UCSD-AML1 (cell line): Measurements from ENCODE around the gene USP15.
"Not testable (repeated sequence)": the region's sequence is repeated elsewhere in the genome, so short reads cannot be mapped to it uniquely, and the experiment has no call there.

Source experiments
- DNase-seq: peaks from one replicate; lab custom pipeline; 2025; ENCODE audit not compliant: unreplicated experiment; lab: John Stamatoyannopoulos, UW

The USP15 gene

DNA sequence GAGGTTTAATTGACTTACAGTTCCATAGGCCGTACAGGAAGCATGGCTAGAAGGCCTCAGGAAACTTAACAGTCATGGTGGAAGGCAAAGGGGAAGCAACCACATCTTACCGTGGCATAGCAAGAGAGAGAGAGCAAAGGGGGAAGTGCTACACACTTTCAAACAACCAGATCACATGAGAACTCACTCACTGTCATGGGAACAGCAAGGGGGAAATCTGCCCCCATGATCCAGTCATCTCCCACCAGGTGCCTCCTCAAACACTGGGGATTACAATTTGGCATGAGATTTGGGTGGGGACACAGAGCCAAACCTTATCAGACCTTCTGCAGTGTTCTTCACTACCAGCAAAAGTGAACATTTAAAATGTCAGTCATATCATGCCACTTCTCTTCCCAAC is 58.9 kb downstream of the USP15 start:
- peak; percentile 8 for DNase-seq

DNA sequence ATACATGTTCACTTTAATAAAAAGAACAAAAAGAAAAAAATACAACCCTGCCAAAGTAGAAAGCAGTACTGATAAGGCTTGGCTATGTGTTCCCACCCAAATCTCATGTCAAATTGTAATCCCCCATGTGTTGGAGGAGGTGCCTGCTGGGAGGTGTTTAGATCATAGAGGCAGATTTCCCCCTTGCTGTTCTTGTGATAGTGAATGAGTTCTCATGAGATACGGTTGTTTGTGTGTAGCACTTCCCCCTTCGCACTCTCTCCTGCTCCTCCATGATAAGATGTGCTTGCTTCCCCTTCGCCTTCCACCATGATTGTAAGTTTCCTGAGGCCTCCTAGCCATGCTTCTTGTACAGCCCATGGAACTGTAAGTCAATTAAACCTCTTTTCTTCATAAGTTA is 59.9 kb downstream of the USP15 start:
- no peak for DNase-seq

DNA sequence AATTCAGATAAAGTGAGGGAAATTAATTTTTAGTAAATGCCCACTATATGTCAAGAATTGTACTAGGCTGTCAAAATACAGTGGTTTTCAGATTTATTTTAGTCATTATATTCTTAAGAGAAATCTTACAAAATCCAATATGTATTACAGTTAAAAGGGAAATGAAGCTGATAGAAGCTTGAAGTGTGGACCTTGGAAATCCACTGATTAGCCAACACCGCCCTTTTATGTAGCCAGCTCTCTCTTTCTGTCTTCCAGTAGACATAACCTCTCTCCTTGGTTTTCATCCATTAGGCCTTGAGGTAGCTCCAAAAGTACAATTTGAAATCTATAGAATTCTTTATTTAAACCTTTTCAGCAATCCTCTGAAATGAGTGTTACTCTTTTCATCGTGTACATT is 63.2 kb downstream of the USP15 start:
- no peak for DNase-seq

DNA sequence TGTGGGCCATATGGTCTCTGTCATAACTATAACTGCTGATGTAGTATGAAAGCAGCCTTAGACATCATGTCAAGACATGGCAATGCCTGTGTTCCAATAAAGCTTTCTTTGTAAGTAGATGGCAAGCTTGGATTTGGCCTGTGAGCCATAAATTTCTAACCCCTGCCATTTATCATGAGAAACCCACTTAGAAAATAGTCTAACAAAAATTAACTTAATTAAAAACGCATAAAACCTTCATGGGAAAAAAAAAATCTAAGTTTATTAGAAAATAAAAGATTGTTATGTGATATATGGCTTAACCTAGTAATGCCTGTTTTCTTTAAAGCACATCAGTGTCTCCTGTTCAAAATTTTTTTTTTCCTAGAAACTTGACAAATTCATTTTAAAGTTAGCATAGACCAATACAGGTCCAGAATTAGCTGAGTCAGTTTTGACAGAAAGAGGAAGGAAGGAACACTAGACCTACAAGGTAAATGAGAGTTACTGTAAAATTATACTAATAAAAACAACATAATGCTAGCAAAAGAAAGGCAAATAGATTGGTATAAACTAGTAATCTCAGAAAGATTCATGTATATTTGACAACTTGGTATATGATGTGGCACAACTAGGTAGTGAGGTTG is 68.2 kb downstream of the USP15 start:
- no peak for DNase-seq

DNA sequence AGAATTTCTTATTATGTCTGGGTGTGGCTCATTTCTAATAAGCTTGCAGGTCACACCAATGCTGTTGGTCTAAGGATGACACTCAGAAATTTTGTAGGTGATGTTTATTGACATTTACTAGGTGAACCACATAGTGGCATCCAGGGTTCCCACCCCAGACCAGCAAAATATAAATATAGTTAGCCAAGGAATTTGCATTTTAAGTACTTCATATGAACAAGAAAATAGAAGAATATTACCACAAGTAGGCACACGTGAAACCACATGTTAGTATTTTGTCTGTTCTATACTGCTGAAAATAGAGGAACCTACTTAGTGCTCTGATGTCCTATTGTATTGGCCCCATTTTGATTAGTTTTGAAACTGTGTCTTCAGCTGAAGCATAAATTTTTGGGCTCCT is 71.1 kb downstream of the USP15 start:
- DNase-seq: no peak

DNA sequence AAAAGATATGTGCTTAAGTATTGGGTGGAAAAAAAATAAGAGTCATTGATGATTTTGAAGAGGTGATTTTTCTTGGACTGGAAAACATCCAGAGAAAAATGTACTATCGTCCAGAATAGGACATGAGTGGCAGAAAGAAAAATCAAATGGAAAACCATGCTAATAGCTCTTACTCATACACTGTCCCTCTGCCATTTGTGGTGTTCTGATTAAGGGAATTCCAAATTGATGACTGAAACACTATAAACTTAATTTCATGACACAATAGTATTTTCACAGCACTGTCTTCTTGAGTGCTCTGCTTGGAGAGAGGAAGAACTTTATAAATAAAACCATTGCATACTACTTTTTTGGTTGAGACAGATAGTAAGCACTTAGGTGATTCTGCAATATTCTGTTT is 72.4 kb downstream of the USP15 start:
- no peak for DNase-seq

DNA sequence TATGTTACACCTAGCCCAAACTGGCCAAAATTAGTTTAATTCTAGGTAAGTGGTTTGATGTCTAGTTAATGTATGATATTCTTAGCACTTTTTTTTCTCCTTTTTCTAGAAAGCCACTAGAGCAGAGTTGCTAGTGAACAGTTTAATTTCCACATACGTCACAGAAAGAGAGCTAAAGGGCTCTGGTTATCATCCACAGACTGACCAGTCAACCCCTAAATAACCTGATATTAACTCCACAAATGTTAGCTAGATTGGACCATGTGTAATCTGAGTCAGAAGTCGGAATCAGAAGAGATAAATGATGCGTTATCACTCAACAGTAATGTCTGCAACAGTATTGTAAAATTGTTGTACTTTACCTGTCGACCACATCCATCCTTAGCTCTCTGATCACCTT is 74.9 kb downstream of the USP15 start:
- no peak for DNase-seq

DNA sequence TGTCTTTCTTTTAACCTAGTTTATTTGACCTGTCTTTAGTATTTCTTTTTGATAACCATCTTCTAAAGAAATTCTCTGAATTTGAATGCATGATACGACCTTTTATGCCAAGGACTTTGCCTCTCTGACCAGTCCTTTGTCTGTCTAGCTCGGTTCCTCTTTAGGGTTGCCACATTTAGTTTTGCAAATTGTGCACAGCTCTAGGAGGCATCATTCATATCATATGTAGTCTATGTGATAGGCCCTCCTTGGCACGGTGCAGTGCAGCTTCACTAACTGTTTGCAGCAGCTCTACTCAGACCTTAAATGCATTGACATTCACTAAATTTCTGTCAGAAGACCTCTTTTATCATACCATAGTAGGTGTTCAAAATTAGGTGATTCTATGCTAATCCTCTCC is 75.6 kb downstream of the USP15 start:
- no peak for DNase-seq

DNA sequence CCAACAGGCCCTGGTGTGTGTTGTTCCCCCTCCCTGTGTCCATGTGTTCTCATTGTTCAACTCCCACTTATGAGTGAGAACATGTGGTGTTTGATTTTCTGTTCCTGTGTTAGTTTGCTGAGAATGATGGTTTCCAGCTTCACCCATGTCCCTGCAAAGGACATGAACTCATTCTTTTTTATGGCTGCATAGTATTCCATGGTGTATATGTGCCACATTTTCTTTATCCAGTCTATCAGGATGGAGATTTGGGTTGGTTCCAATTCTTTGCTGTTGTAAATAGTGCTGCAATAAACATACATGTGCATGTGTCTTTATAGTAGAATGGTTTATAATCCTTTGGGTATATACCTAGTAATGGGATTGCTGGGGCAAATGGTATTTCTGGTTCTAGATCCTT is 77.4 kb downstream of the USP15 start:
- DNase-seq: not testable (repeated sequence)

DNA sequence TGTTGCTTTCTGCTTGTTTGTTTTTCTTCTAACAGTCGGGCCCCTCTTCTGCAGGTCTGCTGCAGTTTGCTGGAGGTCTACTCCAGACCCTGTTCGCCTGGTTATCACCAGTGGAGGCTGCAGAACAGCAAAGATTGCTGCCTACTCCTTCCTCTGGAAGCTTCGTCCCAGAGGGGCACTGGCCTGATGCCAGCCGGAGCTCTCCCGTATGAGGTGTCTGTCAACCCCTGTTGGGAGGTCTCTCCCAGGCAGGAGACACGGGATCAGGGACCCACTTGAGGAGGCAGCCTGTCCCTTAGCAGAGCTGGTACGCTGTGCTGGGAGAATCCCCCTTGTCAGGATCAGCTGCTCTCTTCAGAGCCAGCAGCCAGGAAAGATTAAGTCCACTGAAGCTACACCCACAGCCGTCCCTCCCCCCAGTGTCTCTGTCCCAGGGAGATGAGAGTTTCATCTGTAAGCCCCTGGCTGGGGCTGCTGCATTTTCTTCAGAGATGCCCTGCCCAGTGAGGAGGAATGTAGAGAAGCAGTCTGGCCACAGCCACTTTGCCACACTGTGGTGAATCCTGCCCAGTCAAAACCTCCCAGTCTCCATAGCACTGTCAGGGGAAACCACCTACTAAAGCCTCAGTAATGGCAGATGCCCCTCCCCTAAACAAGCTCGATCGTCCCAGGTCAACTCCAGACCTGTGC is 82.6 kb downstream of the USP15 start:
- DNase-seq: not testable (repeated sequence)

DNA sequence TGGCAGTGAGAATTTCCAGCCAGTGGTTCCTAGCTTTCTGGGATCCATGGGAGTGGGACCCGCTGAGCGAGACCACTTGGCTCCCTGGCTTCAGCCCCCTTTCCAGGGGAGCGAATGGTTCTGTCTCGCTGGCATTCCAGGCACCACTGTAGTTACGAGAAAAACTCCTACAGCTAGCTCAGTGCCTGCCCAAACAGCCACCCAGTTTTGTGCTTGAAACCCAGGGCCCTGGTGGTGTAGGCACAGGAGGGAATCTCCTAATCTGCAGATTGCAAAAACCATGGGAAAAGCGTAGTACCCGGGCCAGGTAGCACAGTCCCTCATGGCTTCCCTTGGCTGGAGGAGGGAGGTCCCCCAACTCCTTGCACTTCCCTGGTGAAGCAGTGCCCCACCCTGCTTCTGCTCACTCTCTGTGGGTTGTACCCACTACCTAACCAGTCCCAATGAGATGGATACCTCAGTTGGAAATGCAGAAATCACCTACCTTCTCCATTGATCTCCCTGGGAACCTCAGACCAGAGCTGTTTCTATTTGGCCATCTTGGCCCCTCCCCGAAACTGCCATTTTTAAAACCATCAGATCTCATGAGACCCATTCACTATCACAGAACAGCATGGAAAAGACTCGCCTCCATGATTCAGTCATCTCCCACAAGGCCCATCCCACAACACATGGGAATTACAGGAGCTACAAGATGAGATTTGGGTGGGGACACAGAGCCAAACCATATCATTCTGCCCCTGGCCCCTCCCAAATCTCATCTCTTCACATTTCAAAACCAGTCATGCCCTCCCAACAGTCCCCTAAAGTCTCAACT is 83.3 kb downstream of the USP15 start:
- DNase-seq: not testable (repeated sequence)

DNA sequence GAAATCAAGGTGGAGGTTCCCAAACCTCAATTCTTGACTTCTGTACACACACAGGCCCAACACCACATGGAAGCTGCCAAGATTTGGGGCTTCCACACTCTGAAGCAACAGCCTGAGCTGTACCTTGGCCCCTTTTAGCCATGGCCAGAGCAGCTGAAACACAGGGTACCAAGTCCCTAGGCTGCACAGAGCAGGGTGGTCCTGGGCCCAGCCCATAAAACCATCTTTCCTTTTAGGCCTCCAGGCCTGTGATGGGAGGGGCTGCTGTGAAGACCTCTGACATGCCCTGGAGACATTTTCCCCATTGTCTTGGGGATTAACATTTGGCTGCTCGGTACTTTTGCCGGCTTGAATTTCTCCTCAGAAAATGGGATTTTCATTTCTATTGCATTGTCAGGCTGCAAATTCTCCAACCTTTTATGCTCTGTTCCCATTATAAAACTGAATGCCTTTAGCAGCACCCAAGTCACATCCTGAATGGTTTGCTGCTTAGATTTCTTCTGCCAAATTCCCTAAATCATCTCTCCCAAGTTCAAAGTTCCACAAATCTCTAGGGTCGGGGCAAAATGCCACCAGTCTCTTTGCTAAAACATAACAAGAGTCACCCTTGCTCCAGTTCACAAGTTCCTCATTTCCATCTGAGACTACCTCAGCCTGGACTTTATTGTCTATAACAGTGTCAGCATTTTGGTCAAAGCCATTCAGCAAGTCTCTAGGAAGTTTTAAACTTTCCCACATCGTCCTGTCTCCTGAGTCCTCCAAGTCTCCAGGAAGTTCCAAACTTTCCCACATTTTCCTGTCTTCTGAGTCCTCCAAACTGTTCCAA is 84.7 kb downstream of the USP15 start:
- DNase-seq: not testable (repeated sequence)

DNA sequence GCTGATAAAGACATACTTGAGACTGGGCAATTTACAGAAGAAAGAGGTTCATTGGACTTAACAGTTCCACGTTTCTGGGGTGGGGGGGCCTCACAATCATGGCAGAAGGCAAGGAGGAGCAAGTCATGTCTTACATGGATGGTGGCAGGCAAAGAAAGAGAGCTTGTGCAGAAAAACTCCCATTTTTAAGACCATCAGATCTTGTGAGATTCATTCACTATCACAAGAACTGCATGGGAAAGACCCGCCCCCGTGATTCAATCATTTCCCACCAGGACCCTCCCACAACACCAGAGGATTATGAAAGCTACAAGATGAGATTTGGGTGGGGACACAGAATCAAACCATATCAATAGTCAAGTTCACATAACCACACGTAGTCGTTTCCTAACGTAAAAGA is 85.5 kb downstream of the USP15 start:
- no peak for DNase-seq

DNA sequence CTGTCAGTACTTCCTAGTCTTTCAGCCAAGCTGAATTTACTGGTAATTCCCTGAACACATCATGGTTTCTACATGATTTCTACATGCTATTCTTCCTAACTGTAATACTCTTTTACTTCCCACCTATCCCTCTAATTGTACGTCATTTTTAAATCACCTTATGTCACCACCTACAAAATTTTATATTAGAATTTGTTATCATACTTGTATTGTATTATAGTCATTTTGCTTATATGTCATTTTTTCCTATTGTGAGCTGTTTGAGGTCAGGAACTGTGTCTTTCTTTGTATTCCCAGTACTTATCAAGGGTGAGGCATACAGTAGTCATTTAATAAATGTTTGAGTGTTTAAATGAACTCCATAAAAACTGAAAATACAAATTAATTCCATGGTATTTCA is 86.6 kb downstream of the USP15 start:
- no peak for DNase-seq

DNA sequence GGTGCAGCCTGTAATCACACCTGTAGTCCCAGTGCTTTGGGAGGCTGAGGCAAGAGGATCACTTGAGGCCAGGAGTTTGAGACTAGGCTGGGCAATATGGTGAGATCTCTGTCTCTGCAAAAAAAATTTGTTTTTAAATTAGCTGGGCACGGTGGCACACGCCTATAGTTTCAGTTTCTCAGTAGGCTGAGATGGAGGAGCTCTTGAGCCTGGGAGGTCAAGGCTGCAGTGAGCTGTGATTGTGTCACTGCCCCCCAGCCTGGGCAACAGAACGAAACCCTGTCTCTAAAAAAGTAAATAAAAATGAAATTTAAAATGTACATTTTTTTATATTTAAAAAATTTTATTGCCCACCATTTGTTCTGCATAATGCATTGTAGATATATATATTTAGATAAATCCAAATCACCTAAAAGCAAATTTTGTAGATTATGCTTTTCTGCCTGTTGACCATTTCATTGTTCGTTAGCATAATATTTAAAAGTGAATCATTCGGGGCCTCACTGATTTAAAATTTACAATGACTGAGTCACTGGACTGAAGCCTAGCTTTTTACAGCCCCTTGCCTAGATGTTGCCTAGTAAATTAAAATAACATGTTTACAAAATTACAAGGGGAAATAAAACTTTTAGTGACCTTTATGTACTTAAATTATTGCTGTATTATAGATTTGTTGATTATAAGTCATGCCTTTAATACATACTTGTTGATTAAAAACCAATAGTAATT is 87.9 kb downstream of the USP15 start:
- DNase-seq: no peak

DNA sequence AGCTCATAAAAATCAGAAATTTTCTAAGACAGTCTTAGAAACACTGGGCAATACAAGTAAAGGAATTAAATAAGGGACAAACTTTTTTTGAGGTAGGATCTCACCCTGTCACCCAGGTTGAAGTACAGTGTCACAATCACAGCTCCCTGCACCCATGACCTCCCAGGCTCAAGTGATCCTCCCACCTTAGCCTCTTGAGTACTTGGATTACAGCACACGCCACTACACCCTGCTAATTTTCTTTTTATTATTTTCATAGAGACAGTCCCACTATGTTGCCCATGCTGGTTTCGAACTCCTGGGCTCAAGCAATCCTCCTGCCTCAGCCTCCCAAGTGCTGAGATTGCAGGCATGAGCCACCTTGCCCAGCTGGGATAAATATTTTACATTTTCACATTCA is 90.3 kb downstream of the USP15 start:
- DNase-seq: no peak

DNA sequence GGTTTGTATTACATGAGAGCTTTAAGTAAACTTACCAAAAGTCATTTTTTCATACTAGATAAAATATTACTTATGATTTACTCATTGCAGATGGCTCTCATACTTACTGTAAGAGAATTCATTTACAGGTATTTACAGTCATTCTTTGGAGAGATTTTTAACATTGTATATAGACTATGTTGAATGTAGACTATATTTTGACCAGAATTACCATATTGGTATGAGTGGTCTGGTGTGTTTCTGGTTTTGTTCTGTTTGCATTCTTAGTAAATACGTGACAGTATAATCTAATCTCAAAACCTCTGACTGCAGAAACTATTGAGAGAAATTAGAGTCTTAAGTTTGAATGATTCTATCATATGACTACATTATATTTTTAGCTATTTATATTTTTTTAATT is 91.1 kb downstream of the USP15 start:
- DNase-seq: no peak

DNA sequence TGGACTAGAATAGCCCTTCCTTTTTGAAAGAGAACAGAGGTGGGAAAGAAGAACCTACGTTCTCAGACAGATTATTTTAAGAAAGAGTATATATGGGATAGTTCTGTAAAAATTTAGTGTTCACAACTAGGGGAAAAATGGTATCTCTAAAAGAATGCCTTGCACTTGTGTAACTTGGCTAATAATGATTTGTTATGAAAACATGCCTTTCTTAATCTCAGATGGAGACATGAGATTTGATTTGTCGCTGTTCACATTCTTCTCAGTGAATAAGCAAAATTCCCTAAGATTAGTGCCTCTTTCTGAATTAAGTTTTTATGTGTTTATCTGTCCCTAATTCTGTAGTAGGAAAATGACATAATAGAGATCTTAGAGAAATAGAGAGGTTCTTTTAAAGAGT is 100.8 kb downstream of the USP15 start:
- DNase-seq: no peak

DNA sequence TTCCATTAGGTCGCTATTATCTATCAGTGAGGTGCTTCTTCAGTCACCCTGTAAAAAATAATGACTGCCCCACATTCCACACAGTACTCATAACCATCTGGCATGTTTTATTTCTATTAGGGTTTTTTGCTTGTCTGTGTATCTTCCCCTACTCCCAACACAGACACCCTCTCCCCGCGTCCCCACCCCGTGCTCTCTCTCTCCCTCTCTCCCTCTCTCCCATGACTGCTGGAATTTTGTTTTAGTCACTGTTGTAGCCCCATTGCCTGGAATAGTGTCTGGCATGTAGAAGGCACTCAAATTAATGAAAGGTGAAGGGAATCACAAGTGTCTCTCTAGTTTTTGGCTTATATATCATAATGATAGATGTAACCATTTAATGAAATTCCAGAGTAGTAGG is 103.3 kb downstream of the USP15 start:
- no peak for DNase-seq

DNA sequence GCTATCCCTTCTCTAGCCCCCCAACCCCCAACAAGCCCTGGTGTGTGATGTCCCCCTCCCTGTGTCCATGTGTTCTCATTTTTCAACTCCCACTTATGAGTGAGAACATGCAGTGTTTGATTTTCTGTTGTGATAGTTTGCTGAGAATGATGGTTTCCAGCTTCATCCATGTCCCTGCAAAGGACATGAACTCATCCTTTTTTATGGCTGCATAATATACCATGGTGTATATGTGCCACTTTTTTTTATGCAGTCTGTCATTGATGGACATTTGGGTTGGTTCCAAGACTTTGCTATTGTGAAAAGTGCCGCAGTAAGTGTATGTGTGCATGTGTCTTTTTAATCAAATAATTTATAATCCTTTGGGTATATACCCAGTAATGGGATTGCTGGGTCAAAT is 104.5 kb downstream of the USP15 start:
- DNase-seq: not testable (repeated sequence)

DNA sequence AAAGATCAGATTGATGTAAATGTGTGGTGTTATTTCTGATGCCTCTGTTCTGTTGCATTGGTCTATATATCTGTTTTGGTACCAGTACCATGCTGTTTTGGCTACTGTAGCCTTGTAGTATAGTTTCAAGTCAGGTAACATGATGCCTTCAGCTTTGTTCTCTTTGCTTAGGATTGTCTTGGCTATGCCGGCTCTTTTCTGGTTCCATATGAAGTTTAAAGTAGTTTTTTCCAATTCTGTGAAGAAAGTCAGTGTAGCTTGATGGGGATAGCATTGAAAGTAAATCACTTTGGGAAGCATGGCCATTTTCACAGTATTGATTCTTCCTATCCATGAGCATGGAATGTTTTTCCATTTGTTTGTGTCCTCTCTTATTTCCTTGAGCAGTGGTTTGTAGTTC is 105.6 kb downstream of the USP15 start:
- not testable (repeated sequence) for DNase-seq
